Hepatic stellate cell (primary cell): ENCODE results near the gene STOM.

Experiments
- DNase-seq: peaks from one replicate; pipeline ENCODE4 v3.0.0; 2011; ENCODE audit warnings: low spot score

Gene STOM

DNA sequence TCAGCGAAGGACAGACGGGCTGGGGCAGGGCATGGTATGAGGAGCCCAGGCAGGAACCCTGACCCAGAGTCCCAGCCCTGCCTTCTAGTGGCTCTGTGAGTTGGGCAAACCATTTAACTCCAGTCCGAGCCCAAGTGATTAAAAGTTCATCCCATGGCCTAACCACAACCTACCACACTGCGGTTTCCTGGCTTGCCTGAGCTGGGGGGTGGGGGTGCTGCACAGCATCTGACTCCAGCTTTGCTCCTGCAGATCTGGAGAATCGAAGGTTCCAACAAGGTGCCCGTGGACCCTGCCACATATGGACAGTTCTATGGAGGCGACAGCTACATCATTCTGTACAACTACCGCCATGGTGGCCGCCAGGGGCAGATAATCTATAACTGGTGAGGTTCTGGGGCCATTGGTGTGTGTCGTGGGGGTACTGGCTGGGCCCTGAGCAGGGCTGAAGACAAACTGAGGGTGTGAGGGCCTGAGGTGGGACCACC is 49.0 kb downstream of the STOM start:
- no peak for DNase-seq

DNA sequence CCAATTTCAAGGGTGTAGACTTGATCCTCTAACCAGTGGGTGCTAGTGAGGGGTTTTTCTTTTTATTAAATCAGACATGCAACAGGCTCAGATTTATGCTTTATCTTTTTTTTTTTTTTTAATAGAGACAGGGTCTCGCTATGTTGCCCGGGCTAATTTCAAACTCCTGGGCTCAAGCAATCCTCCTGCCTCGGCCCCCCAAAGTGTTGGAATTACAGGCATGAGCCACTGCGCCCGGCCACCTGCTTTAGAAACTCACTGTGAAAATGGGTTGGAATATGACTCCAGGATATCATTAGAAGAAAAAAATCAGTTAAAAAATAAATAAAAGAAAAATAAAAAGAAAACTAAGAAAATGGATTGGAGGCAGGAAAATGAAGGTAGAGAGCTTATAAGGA is 50.7 kb downstream of the STOM start:
- no peak for DNase-seq

GRCh38 chr9:121318631-121319382 is 51.2 kb downstream of the STOM start:
- DNase-seq, result no peak

DNA sequence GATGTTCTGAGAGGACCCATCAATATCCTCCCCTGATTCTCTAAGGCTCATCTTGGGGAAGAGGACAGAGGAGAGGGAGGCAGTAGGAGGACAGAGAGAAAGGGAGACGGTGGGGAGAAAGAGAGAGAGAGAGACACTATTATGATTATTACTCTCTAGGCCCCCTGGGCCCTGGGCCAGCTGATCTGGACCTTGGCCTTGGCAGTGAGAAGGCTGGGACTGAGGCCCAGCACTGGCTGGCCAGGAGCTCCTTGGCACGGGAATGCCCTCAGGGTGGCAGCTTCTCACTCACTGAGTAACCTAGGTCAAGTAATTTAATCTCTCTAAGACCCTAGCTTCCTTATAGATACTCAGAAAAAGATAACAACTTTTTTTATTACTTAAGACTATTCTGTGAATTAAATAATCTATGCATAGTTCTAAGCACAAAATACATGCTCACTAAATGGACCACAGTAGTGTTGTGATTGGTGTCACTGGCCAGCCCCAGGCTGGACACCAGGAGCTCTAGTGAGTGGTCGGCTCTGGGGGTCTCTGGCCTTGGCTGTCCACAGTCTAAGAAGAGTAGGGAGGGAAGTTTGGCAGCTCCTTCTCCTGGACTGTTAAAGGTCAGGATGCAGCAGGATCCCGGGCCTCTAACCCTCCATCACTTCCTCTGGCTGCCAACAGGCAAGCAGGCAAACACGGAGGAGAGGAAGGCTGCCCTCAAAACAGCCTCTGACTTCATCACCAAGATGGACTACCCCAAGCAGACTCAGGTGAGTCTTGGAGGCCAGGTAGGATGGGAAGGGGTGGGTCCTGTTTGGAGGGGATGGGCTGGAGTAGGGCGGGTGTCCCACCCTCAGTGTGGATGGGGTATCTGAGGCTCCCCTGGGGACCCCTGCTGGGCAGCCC is 52.1 kb downstream of the STOM start:
- DNase-seq, result no peak

GRCh38 chr9:121316852-121317373 is 53.1 kb downstream of the STOM start:
- no peak for DNase-seq

GRCh38 chr9:121316378-121316777 is 53.7 kb downstream of the STOM start:
- DNase-seq, result no peak

DNA sequence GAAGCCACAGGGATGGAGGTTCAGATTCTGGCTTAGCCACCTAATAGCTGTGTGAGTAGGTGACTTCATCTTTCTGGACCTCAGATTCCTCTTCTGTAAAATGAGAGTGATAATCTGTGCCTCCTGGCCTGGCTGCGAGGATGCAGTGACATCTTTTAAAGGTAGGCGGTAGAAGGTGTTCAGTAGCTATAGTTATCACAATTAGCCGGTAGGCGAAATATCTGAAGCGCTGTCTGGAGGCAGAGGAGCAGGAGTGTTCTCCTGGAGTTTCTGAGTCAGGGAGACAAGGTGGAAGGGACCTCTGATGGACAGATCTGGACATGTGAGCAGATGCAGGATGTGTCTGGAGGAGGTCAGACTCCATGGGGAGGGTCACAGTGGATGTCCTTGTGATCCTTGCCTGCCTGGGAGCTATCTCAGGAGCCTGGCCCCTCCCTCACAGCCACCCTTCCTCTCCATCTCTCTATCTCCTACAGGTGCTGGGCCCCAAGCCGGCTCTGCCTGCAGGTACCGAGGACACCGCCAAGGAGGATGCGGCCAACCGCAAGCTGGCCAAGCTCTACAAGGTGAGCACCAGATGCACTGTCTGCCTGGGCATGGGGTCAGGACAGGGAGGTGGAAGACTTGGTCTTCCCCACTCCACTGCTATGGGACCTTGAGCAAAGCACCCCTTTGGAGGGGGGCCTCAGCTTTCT is 56.4 kb downstream of the STOM start:
- no peak for DNase-seq

DNA sequence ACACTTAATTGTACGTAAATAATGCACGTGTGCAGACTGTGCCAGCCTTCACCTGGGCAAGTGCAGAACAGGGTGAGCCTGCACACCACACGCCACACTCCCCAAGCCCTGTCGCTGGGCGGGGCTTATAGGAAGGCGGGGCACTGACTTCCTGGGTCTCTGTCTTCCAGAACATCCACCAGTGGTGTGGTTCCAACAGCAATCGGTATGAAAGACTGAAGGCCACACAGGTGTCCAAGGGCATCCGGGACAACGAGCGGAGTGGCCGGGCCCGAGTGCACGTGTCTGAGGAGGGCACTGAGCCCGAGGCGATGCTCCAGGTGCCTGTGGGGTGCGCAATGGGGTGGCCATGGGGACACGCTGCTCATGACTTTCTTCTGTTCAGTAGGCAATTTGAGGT is 57.9 kb downstream of the STOM start:
- DNase-seq, result no peak

- no peak for DNase-seq
Measured at GRCh38 chr9:121310571-121310970, 59.5 kb downstream of the STOM start.

DNA sequence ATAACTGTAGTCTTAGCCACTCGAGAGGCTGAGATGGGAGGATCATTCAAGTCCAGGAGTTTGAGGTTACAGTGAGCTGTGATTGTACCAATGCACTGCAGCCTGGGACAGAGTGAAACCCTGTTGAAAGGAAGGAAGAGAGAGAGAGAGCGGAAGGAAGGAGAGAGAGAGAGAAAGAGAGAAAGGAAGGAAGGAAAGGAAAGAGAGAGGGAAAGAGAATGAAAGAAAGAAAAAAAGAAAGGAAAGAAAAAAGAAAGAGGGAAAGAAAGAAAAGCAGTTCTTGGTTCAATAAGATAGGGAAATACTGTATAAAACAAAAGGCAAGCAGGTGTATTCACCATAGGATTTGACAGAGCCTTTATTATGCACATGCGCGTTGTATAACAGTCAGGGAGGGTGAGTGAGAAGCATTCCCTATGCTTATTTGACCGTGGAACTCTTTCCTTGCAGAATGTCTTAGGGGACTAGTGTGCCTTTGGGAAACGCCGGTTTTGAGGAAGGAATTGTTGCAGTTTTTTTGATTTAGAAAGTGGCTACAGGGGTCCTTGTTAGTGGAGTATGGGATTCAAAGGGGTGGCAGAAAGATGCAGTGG is 60.1 kb downstream of the STOM start:
- DNase-seq, result no peak

GRCh38 chr9:121309171-121309570 is 60.9 kb downstream of the STOM start:
- no peak for DNase-seq

DNA sequence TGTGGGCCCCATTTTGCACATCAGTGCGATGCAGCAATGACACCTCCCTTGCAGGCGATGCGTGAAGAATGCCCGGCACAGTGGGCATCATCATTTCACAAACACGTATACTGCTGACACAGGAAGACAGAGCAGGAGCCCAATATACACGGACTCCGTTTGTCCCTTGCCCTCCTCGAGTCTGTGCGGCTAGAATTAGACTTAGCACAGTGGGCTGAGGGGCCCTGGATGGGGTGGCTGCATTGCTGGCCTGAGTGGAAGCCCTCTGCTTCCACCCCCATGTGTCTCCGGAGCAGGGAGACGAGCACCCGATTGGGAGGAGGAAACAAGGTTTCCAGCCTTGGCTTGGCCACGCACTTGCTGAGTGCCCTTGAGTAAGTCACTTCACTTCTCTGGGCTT is 61.3 kb downstream of the STOM start:
- no peak for DNase-seq

- DNase-seq, result no peak
Measured at GRCh38 chr9:121307976-121308375, 62.1 kb downstream of the STOM start.

DNA sequence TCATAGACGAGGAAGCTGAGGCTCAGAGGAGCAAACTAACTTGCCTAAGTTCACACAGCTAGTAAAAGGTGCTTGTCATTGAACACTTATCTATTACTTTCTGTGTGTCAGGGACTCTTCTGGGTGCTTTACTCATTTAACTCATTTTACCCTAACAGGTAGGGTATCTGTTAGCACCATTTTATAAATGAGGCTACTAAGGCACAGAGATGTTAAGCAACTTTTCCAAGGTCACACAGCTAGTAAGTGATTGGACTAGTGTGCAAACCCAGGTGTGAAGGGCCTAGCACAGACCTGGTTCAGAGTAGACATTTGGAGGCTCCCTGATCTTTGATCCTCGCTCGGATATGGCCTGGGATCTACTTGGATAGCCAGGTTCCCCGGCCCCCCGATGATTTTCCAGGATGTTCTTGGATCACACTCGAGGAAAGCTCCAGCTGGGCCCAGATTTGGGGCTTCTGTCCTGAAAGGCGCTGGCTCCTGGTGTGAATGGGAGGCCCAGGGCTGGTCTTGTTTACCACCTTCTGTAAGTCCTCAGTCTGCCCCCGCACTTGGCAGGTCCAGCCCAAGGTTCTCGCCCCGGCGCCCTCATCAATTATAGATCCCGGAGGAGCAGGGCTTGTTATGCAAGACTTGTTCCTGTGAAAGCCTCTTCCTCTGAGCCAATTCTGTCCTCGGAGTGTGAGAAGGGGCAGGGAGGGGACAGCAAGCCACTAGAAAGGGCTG is 64.6 kb downstream of the STOM start:
- no peak for DNase-seq

- DNase-seq, result no peak
Measured at GRCh38 chr9:121304707-121305106, 65.3 kb downstream of the STOM start.

GRCh38 chr9:121303456-121304451 is 66.3 kb downstream of the STOM start:
- no peak for DNase-seq

DNA sequence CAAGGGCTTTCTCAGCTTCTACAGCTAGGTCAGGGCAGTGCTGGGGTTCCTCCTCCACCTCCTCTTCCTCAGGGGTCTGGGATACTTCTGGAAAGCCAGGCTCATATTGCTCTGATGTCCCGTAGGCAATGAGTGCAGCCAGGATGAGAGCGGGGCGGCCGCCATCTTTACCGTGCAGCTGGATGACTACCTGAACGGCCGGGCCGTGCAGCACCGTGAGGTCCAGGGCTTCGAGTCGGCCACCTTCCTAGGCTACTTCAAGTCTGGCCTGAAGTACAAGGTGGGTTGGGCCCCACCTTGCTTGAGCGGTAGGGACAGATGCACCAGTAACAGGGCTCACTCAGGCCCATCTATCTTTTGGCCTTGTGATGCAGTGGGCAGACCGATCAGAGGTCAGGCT is 67.3 kb downstream of the STOM start:
- no peak for DNase-seq

- DNase-seq, result no peak
Measured at GRCh38 chr9:121302341-121302740, 67.7 kb downstream of the STOM start.

DNA sequence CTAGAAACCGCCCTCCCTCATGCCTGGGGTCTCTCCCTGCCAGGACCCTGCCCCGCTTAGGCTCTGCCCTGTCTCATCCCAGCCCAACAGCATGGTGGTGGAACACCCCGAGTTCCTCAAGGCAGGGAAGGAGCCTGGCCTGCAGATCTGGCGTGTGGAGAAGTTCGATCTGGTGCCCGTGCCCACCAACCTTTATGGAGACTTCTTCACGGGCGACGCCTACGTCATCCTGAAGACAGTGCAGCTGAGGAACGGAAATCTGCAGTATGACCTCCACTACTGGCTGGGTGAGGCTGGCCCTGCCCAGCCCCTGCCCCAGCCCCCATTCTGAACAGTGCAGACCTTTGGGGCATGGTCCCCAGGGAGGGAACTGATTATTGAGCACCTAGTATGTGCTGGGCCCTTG is 68.2 kb downstream of the STOM start:
- DNase-seq, result no peak
